Liver (tissue), 9 donors: ENCODE results near the gene OSBPL5. TPM values are rescaled to one million over a fixed set of nuclear protein-coding genes. Genes with fewer than 3 reads are reported as not detected.

Experiments used
- DNase-seq: peaks from one replicate; pipeline ENCODE4 v3.0.0-alpha.2; 2017; ENCODE audit warnings: low spot score
- H3K27ac ChIP-seq, 2 donors: one replicate each; pipeline ENCODE4 v1.7.0; 2013; ENCODE audit warnings: inconsistent platforms in 2 of 2, low read length in 2 of 2, control low read depth in 1 of 2, low read depth in 1 of 2, mild to moderate bottlenecking in 1 of 2
- H3K27me3 ChIP-seq, 4 donors: one replicate each; pipeline versions ENCODE4 v1.6.1 to v1.7.0; 2013; ENCODE audit warnings: low read length in 3 of 4, inconsistent platforms in 1 of 4, mild to moderate bottlenecking in 1 of 4, moderate library complexity in 1 of 4; ENCODE audit not compliant: control insufficient read depth in 4 of 4, insufficient read depth in 4 of 4
- H3K36me3 ChIP-seq, 4 donors: one replicate each; pipeline versions ENCODE4 v1.6.1 to v1.7.0; 2013; ENCODE audit warnings: low read length in 3 of 4, mild to moderate bottlenecking in 3 of 4, low read depth in 1 of 4, moderate library complexity in 1 of 4; ENCODE audit not compliant: control insufficient read depth in 4 of 4, insufficient read depth in 3 of 4
- H3K4me1 ChIP-seq, 4 donors: one replicate each; pipeline versions ENCODE4 v1.6.1 to v1.7.0; 2013; ENCODE audit warnings: low read length in 3 of 4, mild to moderate bottlenecking in 3 of 4, moderate library complexity in 1 of 4; ENCODE audit not compliant: control insufficient read depth in 4 of 4, insufficient read depth in 4 of 4
- H3K4me3 ChIP-seq, 3 donors: one replicate each; pipeline versions ENCODE4 v1.6.1 to v1.7.0; 2013; ENCODE audit warnings: low read length in 3 of 3, control low read depth in 1 of 3, low read depth in 1 of 3, mild to moderate bottlenecking in 1 of 3
- H3K9ac ChIP-seq, 2 donors: one replicate each; pipeline ENCODE4 v1.7.0; 2013; ENCODE audit warnings: low read length in 2 of 2, mild to moderate bottlenecking in 2 of 2, moderate library complexity in 2 of 2, control low read depth in 1 of 2, low read depth in 1 of 2
- H3K9me3 ChIP-seq, 4 donors: one replicate each; pipeline versions ENCODE4 v1.6.1 to v1.7.0; 2013; ENCODE audit warnings: low read length in 3 of 4; ENCODE audit not compliant: control insufficient read depth in 4 of 4
- FOXA2 ChIP-seq: IDR thresholded peaks from 2 replicates; pipeline ENCODE4 v1.6.1; 2016; ENCODE audit warnings: antibody characterized with exemption
- GABPA ChIP-seq, 2 donors: IDR thresholded peaks in 1 of 2; conservative IDR thresholded peaks in 1 of 2; 2 replicates each; pipeline ENCODE4 v1.6.1; 2016; ENCODE audit warnings: antibody characterized with exemption in 2 of 2, mild to moderate bottlenecking in 1 of 2, moderate library complexity in 1 of 2
- HNF4G ChIP-seq: IDR thresholded peaks from 2 replicates; pipeline ENCODE4 v1.6.1; 2016; ENCODE audit warnings: antibody characterized with exemption
- JUND ChIP-seq, 2 donors: IDR thresholded peaks; 2 replicates each; pipeline ENCODE4 v1.6.1; 2016; ENCODE audit warnings: antibody characterized with exemption in 2 of 2
- NR2F2 ChIP-seq: IDR thresholded peaks from 2 replicates; pipeline ENCODE4 v1.6.1; 2016; ENCODE audit warnings: antibody characterized with exemption
- RAD21 ChIP-seq, 2 donors: IDR thresholded peaks; 2 replicates each; pipeline ENCODE4 v1.6.1; 2016; ENCODE audit warnings: antibody characterized with exemption in 2 of 2, mild to moderate bottlenecking in 2 of 2
- WGBS: extraction: QIAGEN DNeasy Blood & Tissue Kit; methylation state at CpG from one replicate; pipeline ENCODE4 v1.1.7; 2013; 5-methylcytosine and 5-hydroxymethylcytosine counted together
- polyA plus RNA-seq, 2 donors: library from polyadenylated mRNA; stranded (reverse) in 1 of 2; unstranded in 1 of 2; fragments of 200-250 nt in 1 of 2; fragments of >200 nt in 1 of 2; fragmentation: Nextera tagmentation in 1 of 2; extraction: Ambion mirVana in 1 of 2; gene quantifications; one replicate each; pipeline versions ENCODE4 v1.2.1 to v1.2.3, GENCODE V29; 2013 to 2015
- total RNA-seq, 2 donors: library from RNA; depleted of rRNA; stranded (reverse); fragments of >200 nt; gene quantifications; one replicate each; pipeline ENCODE4 v1.2.3, GENCODE V29; 2014
- TF ChIP-seq, protein P1 (sequence below): fragments of 150-350 bp; IDR thresholded peaks from 2 replicates; pipeline ENCODE4 v1.5.1; 2017; ENCODE audit warnings: improper control_type of control experiment, low read depth, low read length; ENCODE audit not compliant: missing input control
- TF ChIP-seq, protein P2 (sequence below): IDR thresholded peaks from 2 replicates; pipeline ENCODE4 v1.6.1; 2016; ENCODE audit warnings: antibody characterized with exemption
- TF ChIP-seq, protein P3 (sequence below): IDR thresholded peaks from 2 replicates; pipeline ENCODE4 v1.6.1; 2016; ENCODE audit warnings: antibody characterized with exemption
- TF ChIP-seq, protein P4 (sequence below): IDR thresholded peaks from 2 replicates; pipeline ENCODE4 v1.6.1; 2016; ENCODE audit warnings: antibody characterized with exemption, mild to moderate bottlenecking
- donor health status: healthy.
- donor health status: healthy.
- donor health status: healthy.
- donor health status: healthy.
- donor health status: healthy.

Gene OSBPL5
- total and polyA plus RNA-seq, 4 donors, result 0.74 to 6.2 (median 3.9) TPM

DNA sequence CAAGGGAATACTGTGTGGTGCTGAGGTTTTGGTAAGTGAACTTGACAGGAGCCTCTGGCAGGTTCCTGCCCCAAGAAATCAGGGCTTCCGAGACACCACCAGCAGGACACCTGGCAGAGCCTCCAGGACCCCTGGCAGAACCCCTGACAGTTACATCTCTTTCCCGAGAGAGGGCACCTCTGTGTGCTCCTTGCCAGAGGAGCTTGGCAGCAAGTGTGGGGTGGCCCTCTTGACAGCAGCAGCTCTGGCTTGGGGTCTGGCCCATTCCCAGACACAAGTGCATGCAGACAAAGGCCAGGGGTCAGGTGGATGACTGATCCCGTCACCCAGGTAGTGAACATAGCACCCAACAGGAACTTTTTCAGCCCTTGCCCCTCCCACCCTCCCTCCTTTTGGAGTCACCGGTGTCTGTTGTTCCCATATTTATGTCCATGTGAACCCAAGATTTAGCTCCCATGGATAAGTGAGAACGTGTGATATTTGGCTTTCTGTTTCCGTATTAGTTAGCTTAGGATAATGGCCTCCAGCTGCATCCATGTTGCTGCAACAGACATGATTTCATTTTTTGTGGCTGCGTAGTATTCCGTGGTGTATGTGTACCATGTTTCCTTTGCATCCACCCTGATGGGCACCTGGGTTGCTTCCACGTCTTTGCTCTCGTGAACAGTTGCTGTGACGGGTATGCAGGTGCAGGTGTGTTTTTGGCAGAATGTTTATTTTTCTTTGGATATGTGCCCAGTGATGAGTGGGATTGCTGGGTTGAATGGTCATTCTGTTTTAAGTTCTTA lies 21.2 kb upstream of the OSBPL5 start:
- H3K9ac ChIP-seq, result no peak overlapping the region
- H3K4me1 ChIP-seq, result no peaks in the 10 kb centered on the region
- no peak overlapping the region for H3K4me3 ChIP-seq
- no peaks in the 10 kb centered on the region for H3K27me3 ChIP-seq
- no peak overlapping the region for H3K27ac ChIP-seq
- TF ChIP-seq FOXA2, result no peak
- DNase-seq, result no peak
- no peaks in the 10 kb centered on the region for H3K36me3 ChIP-seq
- peaks cover 0 to 2% (median 0%) of the 10 kb centered on the region in 4 donors for H3K9me3 ChIP-seq
- 85% methylated on average over 11 of the region's 11 CpGs for WGBS

GRCh38 chr11:3184732-3185347 lies 19.7 kb upstream of the OSBPL5 start:
- Histone ChIP-seq H3K4me3 (no peak overlapping the region), H3K9ac (no peak overlapping the region), H3K27me3 (no peaks in the 10 kb centered on the region), H3K4me1 (no peaks in the 10 kb centered on the region), H3K36me3 (no peaks in the 10 kb centered on the region), H3K9me3 (peaks cover 0 to 2% (median 0%) of the 10 kb centered on the region in 4 donors), H3K27ac (no peak overlapping the region)
- no peak for DNase-seq
- TF ChIP-seq NR2F2 (no peak), GABPA (IDR thresholded peaks at IDR 0.05 in 1 of 2, conservative IDR thresholded peaks at IDR 0.05 in 1 of 2) (no peak), RAD21 (IDR thresholded peaks at IDR 0.05) (no peak), FOXA2 (no peak), JUND (IDR thresholded peaks at IDR 0.05) (no peak), HNF4G (no peak)
- TF ChIP-seq, protein P1, sequence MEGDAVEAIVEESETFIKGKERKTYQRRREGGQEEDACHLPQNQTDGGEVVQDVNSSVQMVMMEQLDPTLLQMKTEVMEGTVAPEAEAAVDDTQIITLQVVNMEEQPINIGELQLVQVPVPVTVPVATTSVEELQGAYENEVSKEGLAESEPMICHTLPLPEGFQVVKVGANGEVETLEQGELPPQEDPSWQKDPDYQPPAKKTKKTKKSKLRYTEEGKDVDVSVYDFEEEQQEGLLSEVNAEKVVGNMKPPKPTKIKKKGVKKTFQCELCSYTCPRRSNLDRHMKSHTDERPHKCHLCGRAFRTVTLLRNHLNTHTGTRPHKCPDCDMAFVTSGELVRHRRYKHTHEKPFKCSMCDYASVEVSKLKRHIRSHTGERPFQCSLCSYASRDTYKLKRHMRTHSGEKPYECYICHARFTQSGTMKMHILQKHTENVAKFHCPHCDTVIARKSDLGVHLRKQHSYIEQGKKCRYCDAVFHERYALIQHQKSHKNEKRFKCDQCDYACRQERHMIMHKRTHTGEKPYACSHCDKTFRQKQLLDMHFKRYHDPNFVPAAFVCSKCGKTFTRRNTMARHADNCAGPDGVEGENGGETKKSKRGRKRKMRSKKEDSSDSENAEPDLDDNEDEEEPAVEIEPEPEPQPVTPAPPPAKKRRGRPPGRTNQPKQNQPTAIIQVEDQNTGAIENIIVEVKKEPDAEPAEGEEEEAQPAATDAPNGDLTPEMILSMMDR, result no peak
- TF ChIP-seq, protein P2, sequence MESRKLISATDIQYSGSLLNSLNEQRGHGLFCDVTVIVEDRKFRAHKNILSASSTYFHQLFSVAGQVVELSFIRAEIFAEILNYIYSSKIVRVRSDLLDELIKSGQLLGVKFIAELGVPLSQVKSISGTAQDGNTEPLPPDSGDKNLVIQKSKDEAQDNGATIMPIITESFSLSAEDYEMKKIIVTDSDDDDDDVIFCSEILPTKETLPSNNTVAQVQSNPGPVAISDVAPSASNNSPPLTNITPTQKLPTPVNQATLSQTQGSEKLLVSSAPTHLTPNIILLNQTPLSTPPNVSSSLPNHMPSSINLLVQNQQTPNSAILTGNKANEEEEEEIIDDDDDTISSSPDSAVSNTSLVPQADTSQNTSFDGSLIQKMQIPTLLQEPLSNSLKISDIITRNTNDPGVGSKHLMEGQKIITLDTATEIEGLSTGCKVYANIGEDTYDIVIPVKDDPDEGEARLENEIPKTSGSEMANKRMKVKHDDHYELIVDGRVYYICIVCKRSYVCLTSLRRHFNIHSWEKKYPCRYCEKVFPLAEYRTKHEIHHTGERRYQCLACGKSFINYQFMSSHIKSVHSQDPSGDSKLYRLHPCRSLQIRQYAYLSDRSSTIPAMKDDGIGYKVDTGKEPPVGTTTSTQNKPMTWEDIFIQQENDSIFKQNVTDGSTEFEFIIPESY, result no peak
- TF ChIP-seq, protein P3, sequence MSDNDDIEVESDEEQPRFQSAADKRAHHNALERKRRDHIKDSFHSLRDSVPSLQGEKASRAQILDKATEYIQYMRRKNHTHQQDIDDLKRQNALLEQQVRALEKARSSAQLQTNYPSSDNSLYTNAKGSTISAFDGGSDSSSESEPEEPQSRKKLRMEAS, result no peak
- TF ChIP-seq, protein P4, sequence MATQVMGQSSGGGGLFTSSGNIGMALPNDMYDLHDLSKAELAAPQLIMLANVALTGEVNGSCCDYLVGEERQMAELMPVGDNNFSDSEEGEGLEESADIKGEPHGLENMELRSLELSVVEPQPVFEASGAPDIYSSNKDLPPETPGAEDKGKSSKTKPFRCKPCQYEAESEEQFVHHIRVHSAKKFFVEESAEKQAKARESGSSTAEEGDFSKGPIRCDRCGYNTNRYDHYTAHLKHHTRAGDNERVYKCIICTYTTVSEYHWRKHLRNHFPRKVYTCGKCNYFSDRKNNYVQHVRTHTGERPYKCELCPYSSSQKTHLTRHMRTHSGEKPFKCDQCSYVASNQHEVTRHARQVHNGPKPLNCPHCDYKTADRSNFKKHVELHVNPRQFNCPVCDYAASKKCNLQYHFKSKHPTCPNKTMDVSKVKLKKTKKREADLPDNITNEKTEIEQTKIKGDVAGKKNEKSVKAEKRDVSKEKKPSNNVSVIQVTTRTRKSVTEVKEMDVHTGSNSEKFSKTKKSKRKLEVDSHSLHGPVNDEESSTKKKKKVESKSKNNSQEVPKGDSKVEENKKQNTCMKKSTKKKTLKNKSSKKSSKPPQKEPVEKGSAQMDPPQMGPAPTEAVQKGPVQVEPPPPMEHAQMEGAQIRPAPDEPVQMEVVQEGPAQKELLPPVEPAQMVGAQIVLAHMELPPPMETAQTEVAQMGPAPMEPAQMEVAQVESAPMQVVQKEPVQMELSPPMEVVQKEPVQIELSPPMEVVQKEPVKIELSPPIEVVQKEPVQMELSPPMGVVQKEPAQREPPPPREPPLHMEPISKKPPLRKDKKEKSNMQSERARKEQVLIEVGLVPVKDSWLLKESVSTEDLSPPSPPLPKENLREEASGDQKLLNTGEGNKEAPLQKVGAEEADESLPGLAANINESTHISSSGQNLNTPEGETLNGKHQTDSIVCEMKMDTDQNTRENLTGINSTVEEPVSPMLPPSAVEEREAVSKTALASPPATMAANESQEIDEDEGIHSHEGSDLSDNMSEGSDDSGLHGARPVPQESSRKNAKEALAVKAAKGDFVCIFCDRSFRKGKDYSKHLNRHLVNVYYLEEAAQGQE, result no peak
- 77% methylated on average over 11 of the region's 11 CpGs for WGBS
